ENCODE measurements around the gene XYLT2. TPM values are rescaled to one million over a fixed set of nuclear protein-coding genes. Genes with fewer than 3 reads are reported as not detected.
A peak's percentile ranks its signal among the peaks of the same experiment; 100 is the strongest.

XYLT2 gene
- total and polyA plus RNA-seq, 2 of the 13 experiments (the other 11 are each of a cell fraction or from before 2014, with no cell fraction given), result 17.0 to 22.1 TPM

DNA sequence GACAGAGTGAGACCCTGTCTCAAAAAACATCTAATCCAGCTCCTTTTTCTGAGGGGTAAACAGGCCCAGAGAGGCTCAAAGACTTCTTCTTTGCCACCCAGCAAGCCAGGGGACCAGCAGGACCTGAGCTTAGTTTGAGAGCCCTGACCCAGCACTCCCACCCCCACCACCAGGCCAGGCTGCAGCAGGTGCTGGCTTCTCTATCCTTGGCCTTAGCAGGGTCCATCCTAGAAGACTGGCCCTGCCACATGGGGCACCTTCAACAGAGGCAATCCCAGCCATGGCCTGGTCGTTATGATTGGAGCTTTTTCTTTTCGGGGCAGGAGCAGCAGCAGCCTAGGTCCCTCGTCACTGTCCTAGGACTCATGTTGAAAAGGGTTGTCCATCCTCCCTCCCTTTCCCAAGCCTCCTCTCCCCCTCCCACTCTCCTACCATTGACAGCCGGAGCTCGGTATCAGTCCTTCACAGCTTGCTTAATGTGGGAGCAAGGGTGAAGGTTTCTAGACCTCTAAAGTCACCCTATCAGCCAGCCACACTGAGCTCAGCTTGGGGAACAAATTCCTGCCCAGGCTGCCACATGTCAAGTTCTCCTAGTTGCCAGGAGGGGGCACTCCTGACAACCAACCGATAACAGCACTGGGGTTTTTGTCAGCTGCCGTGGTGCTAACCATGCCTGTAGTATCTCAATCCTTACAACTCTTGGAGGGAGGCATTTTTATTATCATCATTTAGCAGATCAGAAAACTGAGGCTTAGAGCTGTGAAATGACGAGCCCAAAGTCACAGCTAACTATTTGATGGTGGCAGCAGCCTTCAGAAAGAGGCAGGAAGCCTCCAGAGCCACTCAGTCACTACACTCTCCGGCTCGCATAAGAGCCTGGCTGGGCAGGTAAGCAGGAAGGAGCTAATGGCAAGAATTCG is 15.9 kb downstream of the XYLT2 start (continued):
- TF ChIP-seq, protein P1, sequence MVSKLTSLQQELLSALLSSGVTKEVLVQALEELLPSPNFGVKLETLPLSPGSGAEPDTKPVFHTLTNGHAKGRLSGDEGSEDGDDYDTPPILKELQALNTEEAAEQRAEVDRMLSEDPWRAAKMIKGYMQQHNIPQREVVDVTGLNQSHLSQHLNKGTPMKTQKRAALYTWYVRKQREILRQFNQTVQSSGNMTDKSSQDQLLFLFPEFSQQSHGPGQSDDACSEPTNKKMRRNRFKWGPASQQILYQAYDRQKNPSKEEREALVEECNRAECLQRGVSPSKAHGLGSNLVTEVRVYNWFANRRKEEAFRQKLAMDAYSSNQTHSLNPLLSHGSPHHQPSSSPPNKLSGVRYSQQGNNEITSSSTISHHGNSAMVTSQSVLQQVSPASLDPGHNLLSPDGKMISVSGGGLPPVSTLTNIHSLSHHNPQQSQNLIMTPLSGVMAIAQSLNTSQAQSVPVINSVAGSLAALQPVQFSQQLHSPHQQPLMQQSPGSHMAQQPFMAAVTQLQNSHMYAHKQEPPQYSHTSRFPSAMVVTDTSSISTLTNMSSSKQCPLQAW (CRISPR knock-in tag; IDR thresholded peaks at IDR 0.05), result peak; percentile 60; the same call in 1 of the 2 replicates
- TF ChIP-seq SNAPC5 (CRISPR knock-in tag; IDR thresholded peaks at IDR 0.05; ENCODE audit: borderline replicate concordance) (no peak), ZNF607 (CRISPR knock-in tag; IDR thresholded peaks at IDR 0.05; ENCODE audit: borderline replicate concordance) (no peak), ZNF414 (CRISPR knock-in tag; IDR thresholded peaks at IDR 0.05) (0 out of 2 replicates have a peak, but pooled peaks have one; percentile 13), RELA (CRISPR knock-in tag; IDR thresholded peaks at IDR 0.05) (no peak; the same call in 1 of the 2 replicates), KAT7 (CRISPR knock-in tag; IDR thresholded peaks at IDR 0.05; ENCODE audit: borderline replicate concordance) (no peak), ZMYM3 (CRISPR knock-in tag; IDR thresholded peaks at IDR 0.05) (no peak), ZFP36L2 (CRISPR knock-in tag; IDR thresholded peaks at IDR 0.05) (no peak), ELF1 (CRISPR knock-in tag; IDR thresholded peaks at IDR 0.05) (no peak), GPN1 (CRISPR knock-in tag; IDR thresholded peaks at IDR 0.05; ENCODE audit: borderline replicate concordance) (no peak), ZNF143 (CRISPR knock-in tag; IDR thresholded peaks at IDR 0.05) (no peak), ZNF562 (CRISPR knock-in tag; IDR thresholded peaks at IDR 0.05; ENCODE audit: borderline replicate concordance) (no peak), HOXA7 (CRISPR knock-in tag; IDR thresholded peaks at IDR 0.05) (no peak), ZNF282 (IDR thresholded peaks at IDR 0.05; ENCODE audit: partially characterized antibody) (no peak), ZNF761 (CRISPR knock-in tag; conservative IDR thresholded peaks at IDR 0.05) (no peak), ZSCAN30 (CRISPR knock-in tag; IDR thresholded peaks at IDR 0.05) (no peak), HNRNPL (IDR thresholded peaks at IDR 0.05; ENCODE audit: low read depth, low read length) (no peak)
- TF ChIP-seq, protein P2, sequence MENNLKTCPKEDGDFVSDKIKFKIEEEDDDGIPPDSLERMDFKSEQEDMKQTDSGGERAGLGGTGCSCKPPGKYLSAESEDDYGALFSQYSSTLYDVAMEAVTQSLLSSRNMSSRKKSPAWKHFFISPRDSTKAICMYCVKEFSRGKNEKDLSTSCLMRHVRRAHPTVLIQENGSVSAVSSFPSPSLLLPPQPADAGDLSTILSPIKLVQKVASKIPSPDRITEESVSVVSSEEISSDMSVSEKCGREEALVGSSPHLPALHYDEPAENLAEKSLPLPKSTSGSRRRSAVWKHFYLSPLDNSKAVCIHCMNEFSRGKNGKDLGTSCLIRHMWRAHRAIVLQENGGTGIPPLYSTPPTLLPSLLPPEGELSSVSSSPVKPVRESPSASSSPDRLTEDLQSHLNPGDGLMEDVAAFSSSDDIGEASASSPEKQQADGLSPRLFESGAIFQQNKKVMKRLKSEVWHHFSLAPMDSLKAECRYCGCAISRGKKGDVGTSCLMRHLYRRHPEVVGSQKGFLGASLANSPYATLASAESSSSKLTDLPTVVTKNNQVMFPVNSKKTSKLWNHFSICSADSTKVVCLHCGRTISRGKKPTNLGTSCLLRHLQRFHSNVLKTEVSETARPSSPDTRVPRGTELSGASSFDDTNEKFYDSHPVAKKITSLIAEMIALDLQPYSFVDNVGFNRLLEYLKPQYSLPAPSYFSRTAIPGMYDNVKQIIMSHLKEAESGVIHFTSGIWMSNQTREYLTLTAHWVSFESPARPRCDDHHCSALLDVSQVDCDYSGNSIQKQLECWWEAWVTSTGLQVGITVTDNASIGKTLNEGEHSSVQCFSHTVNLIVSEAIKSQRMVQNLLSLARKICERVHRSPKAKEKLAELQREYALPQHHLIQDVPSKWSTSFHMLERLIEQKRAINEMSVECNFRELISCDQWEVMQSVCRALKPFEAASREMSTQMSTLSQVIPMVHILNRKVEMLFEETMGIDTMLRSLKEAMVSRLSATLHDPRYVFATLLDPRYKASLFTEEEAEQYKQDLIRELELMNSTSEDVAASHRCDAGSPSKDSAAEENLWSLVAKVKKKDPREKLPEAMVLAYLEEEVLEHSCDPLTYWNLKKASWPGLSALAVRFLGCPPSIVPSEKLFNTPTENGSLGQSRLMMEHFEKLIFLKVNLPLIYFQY (CRISPR knock-in tag; IDR thresholded peaks at IDR 0.05; ENCODE audit: borderline replicate concordance), result no peak
- TF ChIP-seq, protein P3, sequence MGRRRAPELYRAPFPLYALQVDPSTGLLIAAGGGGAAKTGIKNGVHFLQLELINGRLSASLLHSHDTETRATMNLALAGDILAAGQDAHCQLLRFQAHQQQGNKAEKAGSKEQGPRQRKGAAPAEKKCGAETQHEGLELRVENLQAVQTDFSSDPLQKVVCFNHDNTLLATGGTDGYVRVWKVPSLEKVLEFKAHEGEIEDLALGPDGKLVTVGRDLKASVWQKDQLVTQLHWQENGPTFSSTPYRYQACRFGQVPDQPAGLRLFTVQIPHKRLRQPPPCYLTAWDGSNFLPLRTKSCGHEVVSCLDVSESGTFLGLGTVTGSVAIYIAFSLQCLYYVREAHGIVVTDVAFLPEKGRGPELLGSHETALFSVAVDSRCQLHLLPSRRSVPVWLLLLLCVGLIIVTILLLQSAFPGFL (CRISPR knock-in tag; IDR thresholded peaks at IDR 0.05), result no peak
- TF ChIP-seq, protein P4, sequence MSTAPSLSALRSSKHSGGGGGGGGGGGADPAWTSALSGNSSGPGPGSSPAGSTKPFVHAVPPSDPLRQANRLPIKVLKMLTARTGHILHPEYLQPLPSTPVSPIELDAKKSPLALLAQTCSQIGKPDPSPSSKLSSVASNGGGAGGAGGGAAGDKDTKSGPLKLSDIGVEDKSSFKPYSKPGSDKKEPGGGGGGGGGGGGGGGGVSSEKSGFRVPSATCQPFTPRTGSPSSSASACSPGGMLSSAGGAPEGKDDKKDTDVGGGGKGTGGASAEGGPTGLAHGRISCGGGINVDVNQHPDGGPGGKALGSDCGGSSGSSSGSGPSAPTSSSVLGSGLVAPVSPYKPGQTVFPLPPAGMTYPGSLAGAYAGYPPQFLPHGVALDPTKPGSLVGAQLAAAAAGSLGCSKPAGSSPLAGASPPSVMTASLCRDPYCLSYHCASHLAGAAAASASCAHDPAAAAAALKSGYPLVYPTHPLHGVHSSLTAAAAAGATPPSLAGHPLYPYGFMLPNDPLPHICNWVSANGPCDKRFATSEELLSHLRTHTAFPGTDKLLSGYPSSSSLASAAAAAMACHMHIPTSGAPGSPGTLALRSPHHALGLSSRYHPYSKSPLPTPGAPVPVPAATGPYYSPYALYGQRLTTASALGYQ (CRISPR knock-in tag; IDR thresholded peaks at IDR 0.05), result no peak

Data from HepG2 (cell line).